H1 (cell line): ENCODE results near the gene CADPS. TPM values are rescaled to one million over a fixed set of nuclear protein-coding genes. Genes with fewer than 3 reads are reported as not detected.

Experiments used
- CHD7 ChIP-seq: fragments of 300-600 bp; sonication (generic); IDR thresholded peaks from 2 replicates; pipeline ENCODE4 v1.7.1; 2012; ENCODE audit warnings: low read length, moderate library complexity, mild to moderate bottlenecking, inconsistent platforms; ENCODE audit not compliant: insufficient replicate concordance
- PHF8 ChIP-seq: fragments of 200-600 bp; sonication (generic); conservative IDR thresholded peaks from 2 replicates; pipeline ENCODE4 v1.7.1; 2012; ENCODE audit warnings: low read depth, mild to moderate bottlenecking, inconsistent platforms, low read length, moderate library complexity
- TAF7 ChIP-seq: optimal IDR thresholded peaks from 2 replicates; pipeline ENCODE3; 2011; ENCODE audit warnings: low read depth, mild to moderate bottlenecking, inconsistent platforms, low read length, moderate library complexity, borderline replicate concordance
- ZNF274 ChIP-seq: IDR thresholded peaks from 2 replicates; pipeline ENCODE4 v1.7.0; 2012; ENCODE audit warnings: low read length, borderline replicate concordance; ENCODE audit errors: extremely low read depth
- polyA plus RNA-seq, 7 experiments: library from polyadenylated mRNA; depleted of rRNA in 3 of 7; stranded (reverse) in 5 of 7; unstranded in 2 of 7; fragments of >200 nt in 5 of 7; fragments of 200-250 nt in 2 of 7; gene quantifications; 1 replicate in 5 of 7; 2 replicates in 1 of 7; 4 replicates in 1 of 7; pipeline versions ENCODE4 v1.2.1 to v1.2.3, GENCODE V29; 2011 to 2013; ENCODE audit warnings: missing spikeins in 2 of 7, mixed read lengths in 2 of 7
- total RNA-seq: library from RNA; stranded (reverse); fragmentation: NEBNext Ultra II Directional; extraction: Animal tissue kit (Norgen Biotek cat#: 25700); gene quantifications from 2 replicates; pipeline ENCODE4 v1.2.1, GENCODE V29; 2021

The CADPS gene
- total and polyA plus RNA-seq, 2 of the 8 experiments (the other 6 are each of a cell fraction or from before 2014, with no cell fraction given): 7.1 to 10.2 TPM

GRCh38 chr3:62413687-62414086 is 461.5 kb downstream of the CADPS start (continued):
- TF ChIP-seq ZNF274 (no peak), TAF7 (no peak), CHD7 (no peak), PHF8 (no peak)
